Activated CD4-positive, alpha-beta T cell treated with anti-CD3 and anti-CD28 coated beads for 36 hours (primary cell): ENCODE data around the gene EPB41L4B. TPM values are rescaled to one million over a fixed set of nuclear protein-coding genes. Genes with fewer than 3 reads are reported as not detected.
"Not testable (repeated sequence)": the region's sequence is repeated elsewhere in the genome, so short reads cannot be mapped to it uniquely, and the experiment has no call there.

Experiments used
- ATAC-seq: fragments of 200-7000 bp; cut with Tn5 transposase; one replicate; pipeline ENCODE4 v1.10.0; 2021; ENCODE audit warnings: mild to moderate bottlenecking, moderate library complexity
- CTCF ChIA-PET: fragments of 350-600 bp; sonication (Branson Sonifier 250); formaldehyde crosslinking; loops from one replicate; lab custom pipeline; 2021; ENCODE audit warnings: antibody characterized with exemption; lab: Charles Lee
- POLR2A ChIA-PET: fragments of 350-600 bp; sonication (Branson Sonifier 250); formaldehyde crosslinking; loops from one replicate; lab custom pipeline; 2021; ENCODE audit warnings: antibody characterized with exemption, inconsistent platforms; lab: Charles Lee
- DNase-seq: peaks from one replicate; pipeline ENCODE4 v3.0.0-alpha.2; 2020
- H3K27ac Mint-ChIP-seq: one replicate; pipeline ENCODE4 v1.8.0; 2021; ENCODE audit warnings: mixed read lengths
- H3K27me3 Mint-ChIP-seq: one replicate; pipeline ENCODE4 v1.8.0; 2021; ENCODE audit warnings: mixed read lengths
- H3K36me3 Mint-ChIP-seq: one replicate; pipeline ENCODE4 v1.8.0; 2021; ENCODE audit warnings: low read depth, mixed read lengths
- H3K4me1 Mint-ChIP-seq: one replicate; pipeline ENCODE4 v1.8.0; 2021; ENCODE audit warnings: mixed read lengths
- H3K4me3 Mint-ChIP-seq: one replicate; pipeline ENCODE4 v1.8.0; 2021; ENCODE audit warnings: mild to moderate bottlenecking, moderate library complexity, mixed read lengths
- H3K9me3 Mint-ChIP-seq: one replicate; pipeline ENCODE4 v1.8.0; 2021; ENCODE audit warnings: low read depth, mixed read lengths
- intact Hi-C, 2 experiments: fragments of 100-400 bp; cut with DNase I in 1 of 2; cut with micrococcal nuclease in 1 of 2; formaldehyde crosslinking; loops; one replicate each; pipeline versions ENCODE4 v1.14.2 to v1.15.1; 2022 to 2024; cut with DNase I, micrococcal nuclease
- total RNA-seq, 2 experiments: library from RNA; stranded (reverse); gene quantifications; one replicate each; pipeline ENCODE4 v1.2.3, GENCODE V29; 2021

The EPB41L4B gene
- total RNA-seq, 2 experiments from 2014 or later, result 0.23 to 0.33 TPM

GRCh38 chr9:109132567-109133021 is 188.3 kb downstream of the EPB41L4B start:
- Mint-ChIP-seq H3K27me3 (no peaks in the 10 kb centered on the region), H3K4me3 (no peak overlapping the region), H3K9me3 (no peaks in the 10 kb centered on the region), H3K36me3 (no peaks in the 10 kb centered on the region), H3K27ac (no peak overlapping the region), H3K4me1 (no peaks in the 10 kb centered on the region)
- DNase-seq, result no peak
- intact Hi-C loops, result no loop called here
- no peak for ATAC-seq
- ChIA-PET CTCF (interaction anchor here (0.6 kb wide), 2 partner anchors 310 to 331 kb away, joined by 3 read pairs; no protein-coding TSS in a partner anchor), POLR2A (no interaction called here)

GRCh38 chr9:109129470-109130197 is 191.2 kb downstream of the EPB41L4B start:
- H3K4me3 Mint-ChIP-seq, result no peak overlapping the region
- no peak overlapping the region for H3K27ac Mint-ChIP-seq
- ChIA-PET CTCF (no interaction called here), POLR2A (no interaction called here)
- DNase-seq, result no peak
- H3K27me3 Mint-ChIP-seq, result no peaks in the 10 kb centered on the region
- no peaks in the 10 kb centered on the region for H3K9me3 Mint-ChIP-seq
- no peaks in the 10 kb centered on the region for H3K36me3 Mint-ChIP-seq
- intact Hi-C loops, result no loop called here
- no peaks in the 10 kb centered on the region for H3K4me1 Mint-ChIP-seq
- no peak for ATAC-seq

- CTCF ChIA-PET, intact Hi-C loops, POLR2A ChIA-PET: not testable (repeated sequence)
Measured at GRCh38 chr9:109126671-109127070, 194.2 kb downstream of the EPB41L4B start.

GRCh38 chr9:109124121-109124520 is 196.7 kb downstream of the EPB41L4B start:
- peaks cover 8% of the 10 kb centered on the region for H3K4me1 Mint-ChIP-seq
- ChIA-PET CTCF (interaction anchor here (1.2 kb wide), 1 partner anchor 13 kb away, joined by 3 read pairs; no protein-coding TSS in a partner anchor), POLR2A (no interaction called here)
- ATAC-seq, result no peak
- H3K9me3 Mint-ChIP-seq, result no peaks in the 10 kb centered on the region
- H3K27me3 Mint-ChIP-seq, result no peaks in the 10 kb centered on the region
- no peak overlapping the region for H3K4me3 Mint-ChIP-seq
- no peaks in the 10 kb centered on the region for H3K36me3 Mint-ChIP-seq
- DNase-seq, result no peak
- no peak overlapping the region for H3K27ac Mint-ChIP-seq
- intact Hi-C loops, result no loop called here

More at GRCh38 chr9:109126671-109127070, 194.2 kb downstream of the EPB41L4B start:
- H3K36me3 Mint-ChIP-seq, DNase-seq, H3K27me3 Mint-ChIP-seq, ATAC-seq, H3K9me3 Mint-ChIP-seq, H3K27ac Mint-ChIP-seq, H3K4me1 Mint-ChIP-seq, H3K4me3 Mint-ChIP-seq: not testable (repeated sequence)

DNA sequence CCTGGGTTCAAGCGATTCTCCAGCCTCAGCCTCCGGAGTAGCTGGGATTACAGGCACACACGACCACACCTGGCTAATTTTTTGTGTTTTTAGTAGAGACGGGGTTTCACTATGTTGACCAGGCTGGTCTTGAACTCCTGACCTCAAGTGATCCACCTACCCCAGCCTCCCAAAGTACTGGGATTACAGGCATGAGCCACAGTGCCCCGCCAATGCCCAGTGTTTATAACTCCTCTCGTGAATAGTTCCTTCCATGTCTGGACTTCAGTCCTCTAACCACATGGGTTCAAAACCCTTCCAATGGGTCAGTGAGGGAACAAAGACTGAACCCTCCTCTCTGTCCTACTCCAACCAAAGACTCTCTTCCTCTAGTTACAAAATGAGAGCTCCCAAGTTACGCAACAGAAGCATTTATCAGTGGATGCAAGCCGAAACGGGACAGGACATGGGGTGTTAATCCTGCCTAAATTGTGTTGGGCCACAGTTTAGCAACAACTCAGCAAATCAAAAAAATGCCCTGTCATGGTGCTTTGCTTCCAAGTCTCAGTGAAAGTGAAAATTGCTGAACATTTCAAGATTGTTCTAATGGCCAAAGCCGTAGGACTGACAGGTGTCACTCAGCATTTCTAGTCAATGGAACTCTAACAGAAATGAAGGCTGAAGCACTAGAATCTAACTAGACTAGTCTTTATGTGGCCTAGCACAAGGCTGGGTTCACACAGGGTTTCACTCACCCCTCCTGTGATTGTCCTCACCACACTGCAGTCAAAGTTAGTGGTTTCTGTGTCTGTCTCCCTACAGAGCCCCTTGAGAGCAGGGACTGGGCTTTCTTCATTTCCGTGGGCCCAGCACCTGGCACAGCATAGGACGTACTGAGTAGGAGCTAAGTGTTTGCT is 197.9 kb downstream of the EPB41L4B start:
- peaks cover 10% of the 10 kb centered on the region for H3K4me1 Mint-ChIP-seq
- no peaks in the 10 kb centered on the region for H3K9me3 Mint-ChIP-seq
- DNase-seq (no peak), ATAC-seq (no peak)
- CTCF ChIA-PET, result interaction anchor here (1.2 kb wide), 1 partner anchor 12 kb away, joined by 3 read pairs; no protein-coding TSS in a partner anchor
- H3K4me3 Mint-ChIP-seq, result no peak overlapping the region
- intact Hi-C loops, result no loop called here
- POLR2A ChIA-PET, result no interaction called here
- no peak overlapping the region for H3K27ac Mint-ChIP-seq
- no peaks in the 10 kb centered on the region for H3K27me3 Mint-ChIP-seq
- peaks cover under 1% of the 10 kb centered on the region for H3K36me3 Mint-ChIP-seq

Other genes starting within 250 kb of the EPB41L4B start
- 10 to 100 TPM; 24.0 to 24.5 TPM for gene TMEM245, start 201.1 kb downstream of the EPB41L4B start, total RNA-seq
- not detected for gene FRRS1L, start 153.8 kb downstream of the EPB41L4B start, total RNA-seq
- gene PTPN3, start 177.2 kb upstream of the EPB41L4B start, total RNA-seq, result under 1 TPM; 0.32 to 0.46 TPM